ENCODE results near the gene KATNAL2. TPM values are rescaled to one million over a fixed set of nuclear protein-coding genes. Genes with fewer than 3 reads are reported as not detected.

The KATNAL2 gene
- total RNA-seq, 1 experiment from 2014 or later: 0.18 TPM

DNA sequence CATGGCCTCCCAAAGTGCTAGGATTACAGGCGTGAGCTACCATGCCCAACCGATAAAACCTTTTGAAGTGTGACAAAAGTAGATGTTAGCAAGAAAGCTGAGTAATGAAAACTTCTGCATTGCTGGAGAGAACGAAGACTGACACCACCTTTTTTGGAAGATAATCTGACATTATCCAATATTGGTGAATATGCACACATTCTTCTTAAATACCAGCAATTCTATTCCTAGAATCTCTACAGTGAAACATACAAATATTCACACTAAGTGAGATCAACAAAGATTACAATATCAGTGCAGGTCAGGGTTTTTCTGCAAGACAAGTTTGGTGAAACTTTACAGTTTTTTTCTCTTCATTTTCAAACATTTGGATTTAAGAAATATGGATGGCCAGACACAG lies 7.9 kb upstream of the KATNAL2 start:
- Histone ChIP-seq H3K9me3 (replicated peaks) (no peaks in the 10 kb centered on the region), H3K4me1 (replicated peaks) (no peaks in the 10 kb centered on the region), H3K27ac (no peak overlapping the region), H3K27me3 (replicated peaks) (no peaks in the 10 kb centered on the region), H3K36me3 (no peaks in the 10 kb centered on the region), H3K4me3 (no peak overlapping the region)
- DNase-seq (ENCODE audit: low read depth in 1 of 2, low spot score in 2 of 2): no peak

DNA sequence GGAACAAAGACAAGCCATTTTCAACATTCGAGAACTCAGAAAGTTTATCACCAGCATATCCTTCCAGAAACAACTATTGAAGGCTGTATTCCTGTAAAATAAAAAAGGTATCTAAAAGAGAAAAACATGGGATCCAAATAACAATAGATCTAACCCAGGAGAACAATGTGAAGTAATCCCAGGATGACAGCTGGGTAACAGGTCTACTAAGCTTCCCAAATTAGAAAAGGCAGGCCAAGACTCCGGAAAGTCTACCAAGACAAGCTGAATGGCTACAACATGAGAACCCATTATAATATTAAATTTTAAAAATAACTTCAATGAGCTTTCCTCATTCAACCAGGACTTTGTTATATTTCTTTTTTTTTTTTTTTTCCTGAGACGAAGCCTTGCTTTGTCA lies 6.5 kb upstream of the KATNAL2 start:
- Histone ChIP-seq H3K27ac (no peak overlapping the region), H3K9me3 (replicated peaks) (no peaks in the 10 kb centered on the region), H3K4me1 (replicated peaks) (no peaks in the 10 kb centered on the region), H3K4me3 (no peak overlapping the region), H3K36me3 (no peaks in the 10 kb centered on the region), H3K27me3 (replicated peaks) (no peaks in the 10 kb centered on the region)
- no peak for DNase-seq (ENCODE audit: low read depth in 1 of 2, low spot score in 2 of 2)

DNA sequence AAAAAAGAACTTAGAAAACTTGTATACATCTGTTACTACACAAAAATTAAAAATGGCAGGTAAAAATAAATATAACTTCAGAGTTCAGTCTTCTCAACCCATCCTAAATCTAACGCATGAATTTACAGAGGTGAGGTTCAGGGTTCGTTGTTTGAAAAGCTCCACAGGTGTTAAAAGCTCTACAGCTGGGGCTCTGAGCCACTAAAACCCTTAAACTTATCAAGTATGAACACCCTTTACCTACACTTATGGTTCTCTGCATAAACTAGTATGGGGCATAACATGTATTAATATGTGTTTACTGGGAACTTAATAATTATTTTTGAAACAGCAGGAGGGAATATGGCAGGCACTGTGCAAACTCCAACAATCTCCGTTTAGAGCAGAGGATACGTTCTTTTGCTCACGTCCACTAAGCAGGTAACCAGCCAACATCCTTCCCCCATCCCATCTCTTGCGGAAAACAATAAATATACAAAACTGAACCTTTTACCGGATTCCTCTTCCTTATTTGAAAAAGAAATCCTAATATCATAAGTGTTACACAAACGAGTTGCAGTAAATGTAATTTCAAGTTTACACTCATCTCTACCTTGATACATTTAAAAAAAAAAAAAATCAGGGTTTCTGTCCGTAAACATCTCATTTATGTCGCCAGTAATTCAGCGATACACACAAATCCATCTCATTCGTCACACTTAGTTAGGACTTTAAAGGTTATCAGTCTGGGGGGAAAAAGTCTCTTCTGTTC lies 1.4 kb upstream of the KATNAL2 start:
- H3K36me3 ChIP-seq: peaks cover 6% of the 10 kb centered on the region
- H3K9me3 ChIP-seq (replicated peaks): peaks cover 6% of the 10 kb centered on the region; the same call in 1 of the 2 replicates
- DNase-seq (ENCODE audit: low read depth in 1 of 2, low spot score in 2 of 2): no peak
- peaks cover 14% of the 10 kb centered on the region for H3K4me1 ChIP-seq (replicated peaks)
- peak overlapping the region; percentile 98 for H3K4me3 ChIP-seq
- no peak overlapping the region for H3K27ac ChIP-seq
- no peaks in the 10 kb centered on the region for H3K27me3 ChIP-seq (replicated peaks)

DNA sequence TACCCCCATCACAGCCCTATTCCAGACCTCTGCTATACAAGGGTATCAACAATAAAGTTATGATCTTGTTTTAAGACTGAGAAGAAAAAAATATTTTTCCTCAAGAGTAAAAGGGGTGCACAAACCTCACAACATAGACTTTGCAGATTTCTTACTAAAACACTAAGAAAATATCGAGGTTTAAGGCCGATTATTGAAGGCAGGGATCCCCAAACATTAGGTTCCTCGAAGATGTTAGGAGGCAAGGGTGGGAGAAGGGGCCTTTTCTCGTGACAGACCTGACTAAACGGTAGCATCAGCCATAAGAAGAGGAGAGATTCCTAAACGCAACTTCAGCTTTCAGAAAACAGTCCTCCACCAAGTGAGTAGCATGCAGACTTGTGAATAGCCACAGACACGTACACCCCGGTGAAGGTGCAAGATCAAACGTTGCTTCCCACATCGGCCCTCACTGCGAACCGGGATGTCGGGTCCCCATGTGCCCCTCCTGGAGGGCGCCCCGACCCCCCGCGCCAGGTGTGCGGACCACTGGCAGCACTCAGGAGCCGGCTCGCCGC lies 773 bp upstream of the KATNAL2 start:
- Histone ChIP-seq H3K36me3 (peaks cover 6% of the 10 kb centered on the region), H3K4me3 (peak overlapping the region; percentile 98), H3K27me3 (replicated peaks) (no peaks in the 10 kb centered on the region), H3K4me1 (replicated peaks) (peaks cover 14% of the 10 kb centered on the region), H3K27ac (no peak overlapping the region), H3K9me3 (replicated peaks) (peaks cover 6% of the 10 kb centered on the region; the same call in 1 of the 2 replicates)
- peak in 1 of 2 experiments; percentile 21 for DNase-seq (ENCODE audit: low read depth in 1 of 2, low spot score in 2 of 2)

DNA sequence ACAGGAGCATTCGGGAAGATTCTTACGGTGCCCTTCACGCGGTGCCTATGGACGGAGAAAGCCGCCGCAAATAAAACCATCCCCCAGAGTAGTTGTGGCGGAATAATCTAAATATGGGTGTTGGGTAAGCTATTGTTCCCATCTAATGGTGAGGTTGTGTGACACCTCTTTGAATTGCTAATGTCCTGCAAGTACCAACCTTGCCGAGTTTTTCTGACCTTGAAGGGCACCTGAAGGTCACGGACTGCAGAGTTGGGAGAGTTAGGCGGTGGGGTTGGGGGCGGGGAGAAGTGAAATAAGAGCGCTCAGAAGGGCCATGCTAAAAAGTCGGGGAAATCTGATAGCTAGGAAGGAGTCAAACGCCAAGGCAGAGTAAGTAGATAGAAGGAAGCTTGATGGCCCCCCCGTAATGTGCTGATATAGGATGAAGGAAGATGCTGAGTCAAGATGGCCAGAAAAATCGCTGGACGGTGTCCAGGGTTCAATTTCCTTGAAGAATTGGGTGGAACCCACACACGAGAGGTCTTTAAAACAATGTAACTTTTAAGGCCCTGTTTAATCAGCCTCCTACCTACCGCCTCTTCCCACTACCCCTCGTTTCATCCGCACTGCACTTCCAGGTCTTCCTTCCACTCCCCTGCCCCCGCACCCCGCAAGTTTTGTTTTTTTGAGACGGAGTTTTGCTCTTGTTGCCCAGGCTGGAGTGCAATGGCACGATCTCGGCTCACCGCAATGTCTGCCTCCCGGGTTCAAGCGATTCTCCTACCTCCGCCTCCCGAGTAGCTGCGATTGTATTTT lies 600 bp downstream of the KATNAL2 start:
- H3K4me3 ChIP-seq: peak overlapping the region; percentile 98
- peaks cover 6% of the 10 kb centered on the region; the same call in 1 of the 2 replicates for H3K9me3 ChIP-seq (replicated peaks)
- DNase-seq (ENCODE audit: low read depth in 1 of 2, low spot score in 2 of 2): no peak
- peaks cover 14% of the 10 kb centered on the region for H3K4me1 ChIP-seq (replicated peaks)
- peak overlapping the region; percentile 63; the same call in 1 of the 2 replicates for H3K27ac ChIP-seq
- no peaks in the 10 kb centered on the region for H3K27me3 ChIP-seq (replicated peaks)
- peaks cover 6% of the 10 kb centered on the region for H3K36me3 ChIP-seq

DNA sequence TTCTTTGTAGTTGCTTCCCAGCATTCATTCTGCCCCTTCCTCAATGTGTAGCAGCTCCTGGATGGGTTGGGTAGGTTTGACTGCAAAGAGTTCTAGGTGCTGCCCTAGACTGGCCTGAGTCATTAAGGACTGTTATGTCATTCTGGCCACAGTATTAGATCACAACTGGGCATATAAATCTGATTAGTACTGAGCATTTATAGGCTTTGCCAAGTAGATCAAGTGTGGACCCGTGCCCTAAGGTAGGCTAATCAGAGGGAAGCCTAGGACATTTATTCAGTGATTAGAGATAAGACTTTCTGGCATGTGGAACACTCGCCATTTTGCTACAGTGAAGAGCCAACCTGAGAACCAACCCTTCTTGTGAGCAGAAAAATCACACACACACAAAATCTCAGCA lies 2.7 kb downstream of the KATNAL2 start:
- peaks cover 6% of the 10 kb centered on the region for H3K36me3 ChIP-seq
- H3K27ac ChIP-seq: no peak overlapping the region
- no peak overlapping the region for H3K4me3 ChIP-seq
- no peak for DNase-seq (ENCODE audit: low read depth in 1 of 2, low spot score in 2 of 2)
- peaks cover 6% of the 10 kb centered on the region; the same call in 1 of the 2 replicates for H3K9me3 ChIP-seq (replicated peaks)
- peaks cover 14% of the 10 kb centered on the region for H3K4me1 ChIP-seq (replicated peaks)
- no peaks in the 10 kb centered on the region for H3K27me3 ChIP-seq (replicated peaks)

DNA sequence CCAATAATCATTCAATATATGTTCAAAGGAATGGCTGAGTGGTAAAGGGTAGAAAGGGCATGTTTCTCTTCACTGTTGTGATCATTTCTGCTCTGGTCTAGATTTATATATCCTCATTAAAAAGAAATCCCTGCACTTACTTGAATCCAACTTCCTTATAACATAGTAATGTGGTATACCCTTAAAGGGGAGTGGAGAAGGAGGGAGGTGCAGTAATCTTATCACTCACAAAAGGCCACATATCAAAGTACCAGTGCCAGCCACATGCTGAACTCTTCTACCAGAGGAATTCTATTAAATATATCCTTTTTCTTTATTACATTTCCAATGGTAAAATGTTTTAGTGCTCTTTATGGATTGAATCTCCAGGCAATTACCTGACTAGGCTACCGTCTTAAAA lies 3.3 kb downstream of the KATNAL2 start:
- no peak overlapping the region for H3K27ac ChIP-seq
- no peak overlapping the region for H3K4me3 ChIP-seq
- no peaks in the 10 kb centered on the region for H3K27me3 ChIP-seq (replicated peaks)
- peaks cover 6% of the 10 kb centered on the region for H3K36me3 ChIP-seq
- peaks cover 6% of the 10 kb centered on the region; the same call in 1 of the 2 replicates for H3K9me3 ChIP-seq (replicated peaks)
- no peak for DNase-seq (ENCODE audit: low read depth in 1 of 2, low spot score in 2 of 2)
- H3K4me1 ChIP-seq (replicated peaks): peaks cover 14% of the 10 kb centered on the region

DNA sequence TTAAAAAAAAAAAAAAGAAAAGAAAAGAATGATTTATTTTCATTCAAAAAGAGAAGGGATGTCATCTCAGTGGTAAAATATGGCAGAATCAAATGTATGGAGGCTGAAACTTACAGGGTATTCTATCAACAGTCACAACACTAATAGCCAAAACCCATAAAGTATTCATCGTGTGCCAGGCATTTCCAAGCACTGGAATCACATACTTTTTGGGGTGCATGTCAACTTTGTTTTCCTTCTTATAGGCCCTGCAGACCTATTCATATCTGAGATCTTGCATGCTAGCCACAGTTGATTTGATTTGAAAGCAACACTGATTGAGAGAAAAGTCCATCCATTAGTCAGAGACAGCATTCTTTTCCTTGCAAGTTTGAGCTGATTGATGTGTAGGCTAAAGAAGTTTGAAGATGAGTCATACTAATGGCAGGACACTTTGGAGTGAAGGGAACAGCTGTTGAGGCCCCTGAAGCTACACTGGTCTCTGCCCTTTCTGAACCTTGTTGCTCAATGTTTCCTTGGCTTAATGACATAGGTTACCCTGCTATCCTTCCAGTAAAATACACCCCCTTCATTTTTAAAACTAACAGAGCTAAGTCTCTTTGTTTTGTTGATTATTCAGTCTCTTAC lies 22.0 kb downstream of the KATNAL2 start:
- H3K27ac ChIP-seq: no peak overlapping the region

DNA sequence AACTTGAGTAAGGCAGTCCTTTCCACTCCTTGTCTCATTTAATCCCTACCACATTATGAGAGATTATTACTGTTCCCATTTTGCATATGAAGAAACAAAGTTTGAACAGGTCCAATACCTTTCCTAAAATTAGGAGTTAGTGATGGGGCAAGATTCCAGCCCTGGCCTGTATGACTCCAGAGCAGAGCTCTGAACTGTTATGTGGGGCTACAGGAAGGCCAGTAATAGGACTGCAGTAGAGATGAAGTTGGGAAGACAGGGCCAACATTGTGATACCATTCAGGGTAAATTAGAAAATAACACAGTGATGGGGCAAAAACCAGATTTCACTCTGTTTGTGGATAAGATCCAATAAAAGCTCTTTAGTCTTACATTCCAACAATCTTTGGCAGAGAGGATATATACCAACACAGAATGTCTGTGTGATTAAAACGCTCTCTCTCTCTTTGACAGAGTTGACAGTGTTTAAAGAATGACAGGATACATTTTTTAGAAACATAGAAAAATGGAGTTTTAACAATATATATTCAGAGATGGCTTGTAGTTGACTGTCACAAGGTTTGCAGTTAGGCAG lies 22.7 kb downstream of the KATNAL2 start:
- no peak overlapping the region for H3K27ac ChIP-seq
- H3K27me3 ChIP-seq (replicated peaks): no peaks in the 10 kb centered on the region
- no peaks in the 10 kb centered on the region for H3K4me1 ChIP-seq (replicated peaks)
- no peaks in the 10 kb centered on the region for H3K9me3 ChIP-seq (replicated peaks)
- DNase-seq (ENCODE audit: low read depth in 1 of 2, low spot score in 2 of 2): no peak
- no peak overlapping the region for H3K4me3 ChIP-seq
- H3K36me3 ChIP-seq: no peaks in the 10 kb centered on the region

More for the DNA sequence above, 22.0 kb downstream of the KATNAL2 start:
- no peak for DNase-seq (ENCODE audit: low read depth in 1 of 2, low spot score in 2 of 2)
- no peak overlapping the region for H3K4me3 ChIP-seq
- no peaks in the 10 kb centered on the region for H3K9me3 ChIP-seq (replicated peaks)
- H3K27me3 ChIP-seq (replicated peaks): no peaks in the 10 kb centered on the region
- H3K36me3 ChIP-seq: no peaks in the 10 kb centered on the region
- H3K4me1 ChIP-seq (replicated peaks): no peaks in the 10 kb centered on the region

DNA sequence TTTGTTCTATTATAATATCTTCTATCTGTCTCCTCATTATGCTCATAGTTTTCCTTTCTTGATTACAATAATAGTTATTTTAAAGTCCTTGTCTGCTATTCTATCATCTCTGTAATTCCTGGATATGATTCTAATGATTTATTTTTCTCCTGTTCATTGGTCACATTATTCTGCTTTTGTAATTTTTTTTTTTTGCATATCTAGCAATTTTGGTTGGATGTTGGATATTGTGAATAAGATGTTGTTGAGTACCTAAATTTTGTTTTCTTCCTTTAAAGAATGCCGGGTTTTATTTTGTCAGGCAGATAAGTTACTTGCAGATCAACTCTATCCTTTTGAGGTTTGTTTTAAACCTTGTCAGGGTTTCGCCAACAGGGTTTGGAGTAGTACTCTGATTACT lies 25.2 kb downstream of the KATNAL2 start:
- Histone ChIP-seq H3K4me1 (replicated peaks) (peaks cover 4% of the 10 kb centered on the region; the same call in 1 of the 2 replicates), H3K27ac (no peak overlapping the region), H3K27me3 (replicated peaks) (peaks cover 13% of the 10 kb centered on the region), H3K36me3 (no peaks in the 10 kb centered on the region), H3K4me3 (no peak overlapping the region), H3K9me3 (replicated peaks) (no peaks in the 10 kb centered on the region)
- DNase-seq (ENCODE audit: low read depth in 1 of 2, low spot score in 2 of 2): no peak

DNA sequence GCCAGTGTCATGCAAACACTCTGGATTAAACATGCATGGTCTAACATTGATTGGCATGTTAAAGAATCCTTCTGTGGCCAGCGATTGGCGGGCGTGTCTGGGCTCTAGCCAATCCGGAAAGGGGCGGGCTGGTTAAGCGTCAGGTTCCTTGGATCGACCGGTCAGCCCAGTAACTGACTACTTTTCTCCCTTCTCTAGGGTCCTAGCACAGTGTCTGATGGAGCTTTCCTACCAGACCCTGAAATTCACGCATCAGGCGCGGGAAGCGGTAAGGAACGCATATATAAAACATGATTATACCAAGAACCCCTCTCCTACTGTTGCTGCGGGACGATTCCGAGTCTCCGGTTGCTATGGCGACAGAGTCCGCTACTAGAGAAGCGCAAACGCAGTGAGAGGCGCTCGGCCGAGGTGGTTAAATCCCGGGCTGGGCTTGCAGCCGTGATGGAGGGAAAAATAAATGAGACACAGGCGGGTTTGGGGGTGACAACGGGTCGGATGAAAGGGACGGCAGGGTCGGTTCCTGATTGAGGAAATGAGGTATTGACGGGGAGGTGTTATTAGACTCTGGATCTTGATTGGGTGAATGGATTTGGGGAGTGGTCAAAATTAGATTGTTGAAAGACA lies 29.4 kb downstream of the KATNAL2 start:
- peaks cover 4% of the 10 kb centered on the region; the same call in 1 of the 2 replicates for H3K4me1 ChIP-seq (replicated peaks)
- H3K27me3 ChIP-seq (replicated peaks): peaks cover 15% of the 10 kb centered on the region
- no peak overlapping the region for H3K27ac ChIP-seq
- H3K9me3 ChIP-seq (replicated peaks): no peaks in the 10 kb centered on the region
- DNase-seq (ENCODE audit: low read depth in 1 of 2, low spot score in 2 of 2): peak; percentile 39 to 52
- no peaks in the 10 kb centered on the region for H3K36me3 ChIP-seq
- peak overlapping the region; percentile 32 for H3K4me3 ChIP-seq

DNA sequence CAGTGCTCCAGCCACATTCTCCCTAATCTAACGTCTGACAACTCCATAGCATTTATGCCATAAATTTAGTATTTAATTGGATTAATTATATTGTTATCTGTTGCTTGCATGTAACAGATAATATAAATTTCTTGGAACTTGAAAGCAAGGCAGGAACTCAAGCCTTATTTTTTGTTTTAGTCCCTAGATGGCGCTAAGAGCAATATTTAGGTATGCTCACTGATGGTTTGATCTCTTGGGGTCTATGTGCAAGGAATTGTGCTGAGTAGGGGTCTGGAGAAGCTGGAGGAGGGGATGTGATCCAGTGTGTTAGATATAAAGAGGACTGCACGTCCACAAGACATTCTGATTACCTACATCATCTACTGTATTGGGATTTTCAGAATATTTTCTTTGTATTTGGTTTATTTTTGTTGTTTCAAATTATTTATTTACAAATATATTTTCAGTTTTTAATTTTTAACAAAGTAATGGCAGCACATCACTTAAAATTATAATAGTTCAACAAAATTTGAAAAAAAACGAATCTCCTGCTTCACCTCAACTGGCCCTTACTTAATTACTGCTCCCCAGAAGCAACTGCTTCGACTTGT lies 32.8 kb downstream of the KATNAL2 start:
- no peak overlapping the region for H3K4me3 ChIP-seq
- H3K36me3 ChIP-seq: no peaks in the 10 kb centered on the region
- DNase-seq (ENCODE audit: low read depth in 1 of 2, low spot score in 2 of 2): no peak
- H3K9me3 ChIP-seq (replicated peaks): no peaks in the 10 kb centered on the region
- H3K27me3 ChIP-seq (replicated peaks): peaks cover 15% of the 10 kb centered on the region
- no peak overlapping the region for H3K27ac ChIP-seq
- peaks cover 4% of the 10 kb centered on the region; the same call in 1 of the 2 replicates for H3K4me1 ChIP-seq (replicated peaks)

DNA sequence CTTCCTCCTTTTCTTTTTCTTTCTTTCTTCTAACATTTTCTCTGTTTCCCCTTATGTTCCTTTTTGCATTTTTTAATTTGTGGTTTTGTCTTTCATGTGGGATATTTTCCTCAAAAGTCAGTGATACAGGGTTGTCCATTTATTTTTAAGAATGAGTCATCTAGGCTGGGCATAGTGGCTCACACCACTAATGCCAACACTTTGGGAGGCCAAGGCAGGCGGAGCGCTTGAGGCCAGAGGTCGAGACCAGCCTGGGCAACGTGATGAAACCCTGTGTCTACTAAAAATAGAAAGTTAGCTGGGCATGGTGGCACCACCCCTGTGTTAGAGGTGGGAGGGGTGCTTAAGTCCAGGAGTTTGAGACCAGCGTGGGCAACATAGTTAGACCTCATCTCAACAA lies 35.8 kb downstream of the KATNAL2 start:
- no peaks in the 10 kb centered on the region for H3K9me3 ChIP-seq (replicated peaks)
- H3K27me3 ChIP-seq (replicated peaks): no peaks in the 10 kb centered on the region
- no peak overlapping the region for H3K4me3 ChIP-seq
- DNase-seq (ENCODE audit: low read depth in 1 of 2, low spot score in 2 of 2): no peak
- H3K27ac ChIP-seq: no peak overlapping the region
- no peaks in the 10 kb centered on the region for H3K4me1 ChIP-seq (replicated peaks)
- no peaks in the 10 kb centered on the region for H3K36me3 ChIP-seq

Measured in SJSA1 (cell line).